ENCODE data around the gene TTF2. TPM values are rescaled to one million over a fixed set of nuclear protein-coding genes. Genes with fewer than 3 reads are reported as not detected.
"Not testable (repeated sequence)": the region's sequence is repeated elsewhere in the genome, so short reads cannot be mapped to it uniquely, and the experiment has no call there.

The TTF2 gene
- total RNA-seq, 1 experiment from 2014 or later = 46.6 TPM

DNA sequence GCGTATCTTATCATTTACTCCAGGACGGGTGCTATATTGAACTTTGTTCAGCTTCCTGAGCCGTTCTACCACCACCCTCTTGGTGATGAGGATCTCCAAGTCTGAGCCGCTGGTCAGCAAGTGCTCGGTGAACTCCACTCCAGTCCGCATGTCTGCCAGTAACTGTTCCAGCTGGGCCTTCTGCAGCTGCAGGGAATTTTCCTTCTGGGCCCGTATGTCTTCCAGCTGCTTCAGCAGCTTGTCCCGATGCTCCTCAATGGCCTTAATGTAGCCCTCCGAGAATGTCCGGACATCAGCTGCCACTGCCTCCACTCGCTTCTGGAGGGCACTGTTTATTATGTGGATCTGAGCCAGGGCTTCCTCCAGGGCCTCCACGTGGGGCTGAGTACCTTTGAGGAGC is 58.0 kb downstream of the TTF2 start:
- Mint-ChIP-seq H3K36me3 (ENCODE audit: insufficient read depth, unreplicated experiment) (peaks cover 19% of the 10 kb centered on the region), H3K4me3 (ENCODE audit: low read depth, unreplicated experiment) (no peak overlapping the region), H3K27me3 (ENCODE audit: unreplicated experiment) (no peaks in the 10 kb centered on the region), H3K4me1 (ENCODE audit: low read depth, unreplicated experiment) (peaks cover 19% of the 10 kb centered on the region), H3K9me3 (ENCODE audit: low read depth, unreplicated experiment) (no peaks in the 10 kb centered on the region), H3K27ac (ENCODE audit: unreplicated experiment) (no peak overlapping the region)
- BruUV-seq (replicated peaks) = no TSS peak
- no peak for DNase-seq
- TF ChIP-seq, protein P1, sequence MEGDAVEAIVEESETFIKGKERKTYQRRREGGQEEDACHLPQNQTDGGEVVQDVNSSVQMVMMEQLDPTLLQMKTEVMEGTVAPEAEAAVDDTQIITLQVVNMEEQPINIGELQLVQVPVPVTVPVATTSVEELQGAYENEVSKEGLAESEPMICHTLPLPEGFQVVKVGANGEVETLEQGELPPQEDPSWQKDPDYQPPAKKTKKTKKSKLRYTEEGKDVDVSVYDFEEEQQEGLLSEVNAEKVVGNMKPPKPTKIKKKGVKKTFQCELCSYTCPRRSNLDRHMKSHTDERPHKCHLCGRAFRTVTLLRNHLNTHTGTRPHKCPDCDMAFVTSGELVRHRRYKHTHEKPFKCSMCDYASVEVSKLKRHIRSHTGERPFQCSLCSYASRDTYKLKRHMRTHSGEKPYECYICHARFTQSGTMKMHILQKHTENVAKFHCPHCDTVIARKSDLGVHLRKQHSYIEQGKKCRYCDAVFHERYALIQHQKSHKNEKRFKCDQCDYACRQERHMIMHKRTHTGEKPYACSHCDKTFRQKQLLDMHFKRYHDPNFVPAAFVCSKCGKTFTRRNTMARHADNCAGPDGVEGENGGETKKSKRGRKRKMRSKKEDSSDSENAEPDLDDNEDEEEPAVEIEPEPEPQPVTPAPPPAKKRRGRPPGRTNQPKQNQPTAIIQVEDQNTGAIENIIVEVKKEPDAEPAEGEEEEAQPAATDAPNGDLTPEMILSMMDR (IDR thresholded peaks at IDR 0.05; ENCODE audit: unreplicated experiment) = no peak
- CTCF ChIA-PET = no interaction called here
- intact Hi-C loops (cut with micrococcal nuclease; ENCODE audit: unreplicated experiment) = no loop called here

DNA sequence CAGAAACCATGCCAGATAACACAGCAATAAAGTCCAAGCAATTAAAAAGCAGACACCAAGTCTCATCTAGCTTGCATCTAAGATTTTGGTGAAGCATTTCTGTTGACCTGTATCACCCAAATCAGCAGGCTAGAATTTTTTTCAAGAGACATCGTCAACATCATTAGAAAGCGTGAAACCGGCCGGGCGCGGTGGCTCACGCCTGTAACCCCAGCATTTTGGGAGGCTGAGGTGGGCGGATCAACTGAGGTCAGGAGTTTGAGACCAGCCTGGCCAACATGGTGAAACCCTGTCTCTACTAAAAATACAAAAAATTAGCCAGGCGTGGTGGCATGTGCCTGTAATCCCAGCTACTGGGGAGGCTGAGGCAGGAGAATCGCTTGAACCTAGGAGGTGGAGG is 59.0 kb downstream of the TTF2 start:
- H3K9me3 Mint-ChIP-seq (ENCODE audit: low read depth, unreplicated experiment); H3K27me3 Mint-ChIP-seq (ENCODE audit: unreplicated experiment); intact Hi-C loops (cut with micrococcal nuclease; ENCODE audit: unreplicated experiment); CTCF ChIA-PET; DNase-seq; H3K27ac Mint-ChIP-seq (ENCODE audit: unreplicated experiment); H3K4me3 Mint-ChIP-seq (ENCODE audit: low read depth, unreplicated experiment); BruUV-seq (replicated peaks): not testable (repeated sequence)
- peaks cover 19% of the 10 kb centered on the region for H3K4me1 Mint-ChIP-seq (ENCODE audit: low read depth, unreplicated experiment)
- peaks cover 19% of the 10 kb centered on the region for H3K36me3 Mint-ChIP-seq (ENCODE audit: insufficient read depth, unreplicated experiment)

DNA sequence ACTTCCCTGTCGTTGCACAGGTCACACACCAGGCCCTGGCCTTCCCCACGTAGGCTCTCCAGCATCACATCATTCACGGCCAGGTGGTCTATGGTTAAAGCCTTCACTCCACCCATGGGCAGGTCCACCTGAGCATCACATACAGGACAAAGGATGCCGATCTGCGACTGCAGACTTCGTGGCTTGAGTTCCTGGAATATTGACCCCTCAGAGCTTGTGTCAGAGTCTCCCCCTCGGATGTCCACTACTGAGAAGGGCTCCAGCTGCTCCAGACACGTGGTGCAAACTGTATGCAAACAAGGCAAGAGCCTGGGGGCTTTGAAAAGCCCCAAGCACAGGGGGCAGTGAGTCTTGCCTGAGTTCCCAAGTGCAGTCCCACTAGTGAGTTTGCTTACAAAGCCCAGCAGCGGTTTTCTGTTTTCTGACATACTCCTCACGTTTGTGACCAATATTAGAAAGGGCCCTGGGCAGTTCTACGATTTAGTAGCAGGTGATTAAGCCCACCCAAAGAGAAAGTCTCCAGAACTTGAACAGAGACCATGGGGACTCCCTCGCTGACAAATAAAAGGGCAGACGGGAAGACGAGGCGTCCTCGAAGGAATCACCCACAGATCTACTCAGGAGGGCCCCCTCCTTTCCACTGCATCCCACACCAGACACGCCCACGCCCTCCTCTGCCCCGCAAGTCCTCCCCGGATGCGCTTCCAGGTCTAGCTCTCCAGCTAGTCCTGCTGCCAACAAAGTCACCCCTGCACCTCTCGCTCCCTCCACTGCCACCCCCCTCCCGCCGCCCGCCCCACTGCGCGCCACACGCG is 60.9 kb downstream of the TTF2 start:
- no peaks in the 10 kb centered on the region for H3K27me3 Mint-ChIP-seq (ENCODE audit: unreplicated experiment)
- TF ChIP-seq, protein P1 (IDR thresholded peaks at IDR 0.05; ENCODE audit: unreplicated experiment) = no peak
- H3K9me3 Mint-ChIP-seq (ENCODE audit: low read depth, unreplicated experiment) = no peaks in the 10 kb centered on the region
- H3K36me3 Mint-ChIP-seq (ENCODE audit: insufficient read depth, unreplicated experiment) = peaks cover 19% of the 10 kb centered on the region
- peak overlapping the region; percentile 64 for H3K27ac Mint-ChIP-seq (ENCODE audit: unreplicated experiment)
- DNase-seq = no peak
- intact Hi-C loops (cut with micrococcal nuclease; ENCODE audit: unreplicated experiment) = no loop called here
- CTCF ChIA-PET = interaction anchor here (0.6 kb wide), 1 partner anchor 164 kb away, joined by 3 read pairs; no protein-coding TSS in a partner anchor
- H3K4me1 Mint-ChIP-seq (ENCODE audit: low read depth, unreplicated experiment) = peaks cover 19% of the 10 kb centered on the region
- H3K4me3 Mint-ChIP-seq (ENCODE audit: low read depth, unreplicated experiment) = peak overlapping the region; percentile 85
- BruUV-seq (replicated peaks) = no TSS peak

GRCh38 chr1:117121589-117122329 is 61.6 kb downstream of the TTF2 start, which contains the start of gene TRIM45:
TRIM45 (minus strand) TSS chr1:117121749; CDS start chr1:117121201, 548 bp downstream.
- TF ChIP-seq, protein P1 (IDR thresholded peaks at IDR 0.05; ENCODE audit: unreplicated experiment) = peak; percentile 66
- Mint-ChIP-seq H3K27ac (ENCODE audit: unreplicated experiment) (peak within 1 kb of the TSS; percentile 64), H3K4me1 (ENCODE audit: low read depth, unreplicated experiment) (peaks cover 19% of the 10 kb centered on the region), H3K9me3 (ENCODE audit: low read depth, unreplicated experiment) (no peaks in the 10 kb centered on the region), H3K36me3 (ENCODE audit: insufficient read depth, unreplicated experiment) (peaks cover 17% of the 10 kb centered on the region), H3K4me3 (ENCODE audit: low read depth, unreplicated experiment) (peak within 1 kb of the TSS; percentile 85), H3K27me3 (ENCODE audit: unreplicated experiment) (no peaks in the 10 kb centered on the region)
- peak; percentile 91 for DNase-seq
- intact Hi-C loops (cut with micrococcal nuclease; ENCODE audit: unreplicated experiment) = loop anchor here (1.0 kb wide), 1 partner anchor 163 kb away; no protein-coding TSS in a partner anchor
- CTCF ChIA-PET = interaction anchor here (1.2 to 1.4 kb wide), 3 partner anchors 89 to 163 kb away, joined by 4 to 18 read pairs (median 4); partner anchors contain the start of gene VTCN1
- no TSS peak for BruUV-seq (replicated peaks)

Data from Calu3 (cell line).